Inferior parietal cortex (tissue), 1 donor: ENCODE results near the gene ZNF320.
A peak's percentile ranks its signal among the peaks of the same experiment; 100 is the strongest.
"Not testable (repeated sequence)": the region's sequence is repeated elsewhere in the genome, so short reads cannot be mapped to it uniquely, and the experiment has no call there.

Experiments used
- DNase-seq: peaks from one replicate; pipeline ENCODE4 v3.0.0-alpha.2; 2016; ENCODE audit errors: extremely low spot score

Gene ZNF320

GRCh38 chr19:52922841-52923777, 25.7 kb upstream of the ZNF320 start, which contains the start of gene ZNF888:
Gene ZNF888 (minus strand): TSS chr19:52923428. CDS start chr19:52917873, 5,555 bp downstream.
- peak; percentile 47 for DNase-seq

GRCh38 chr19:52917531-52917930, 20.1 kb upstream of the ZNF320 start:
- DNase-seq: no peak

GRCh38 chr19:52910648-52911047, 13.2 kb upstream of the ZNF320 start:
- DNase-seq: no peak

- DNase-seq: not testable (repeated sequence)
These were observed 6.8 kb upstream of the ZNF320 start for GRCh38 chr19:52904052-52904780.

- no peak for DNase-seq
These were observed 4.4 kb upstream of the ZNF320 start for GRCh38 chr19:52901842-52902241.

- not testable (repeated sequence) for DNase-seq
These were observed 1.2 kb upstream of the ZNF320 start for GRCh38 chr19:52898596-52898995.

- DNase-seq: no peak
These were observed 666 bp upstream of the ZNF320 start for GRCh38 chr19:52898101-52898500.

GRCh38 chr19:52896431-52897137, 851 bp downstream of the ZNF320 start:
- DNase-seq: peak; percentile 13

- no peak for DNase-seq
These were observed 6.1 kb downstream of the ZNF320 start for GRCh38 chr19:52891336-52891735.

GRCh38 chr19:52889931-52890330, 7.5 kb downstream of the ZNF320 start:
- no peak for DNase-seq

- DNase-seq: no peak
These were observed 8.4 kb downstream of the ZNF320 start for GRCh38 chr19:52889076-52889475.

GRCh38 chr19:52880895-52881389, 16.5 kb downstream of the ZNF320 start:
- no peak for DNase-seq

- DNase-seq: not testable (repeated sequence)
These were observed 24.4 kb downstream of the ZNF320 start for GRCh38 chr19:52872996-52873395.

GRCh38 chr19:52871466-52871865, 26.0 kb downstream of the ZNF320 start:
- no peak for DNase-seq

GRCh38 chr19:52868031-52868430, 29.4 kb downstream of the ZNF320 start:
- not testable (repeated sequence) for DNase-seq

GRCh38 chr19:52857378-52858191, 39.9 kb downstream of the ZNF320 start, which contains the start of gene ZNF468:
Gene ZNF468 (minus strand): TSS chr19:52857619. CDS start chr19:52854272, 3,347 bp downstream.
- peak; percentile 62 for DNase-seq

- not testable (repeated sequence) for DNase-seq
These were observed 40.7 kb downstream of the ZNF320 start for GRCh38 chr19:52856540-52857377.
